Activated CD8-positive, alpha-beta memory T cell treated with anti-CD3 and anti-CD28 coated beads, Interleukin-2, amount 50 U/mL, for 24 hours (primary cell): ENCODE data around the gene LANCL3.

Experiments
- DNase-seq: peaks from one replicate; pipeline ENCODE4 v3.0.0-alpha.2; 2020; ENCODE audit errors: extremely low read depth

LANCL3 gene

DNA sequence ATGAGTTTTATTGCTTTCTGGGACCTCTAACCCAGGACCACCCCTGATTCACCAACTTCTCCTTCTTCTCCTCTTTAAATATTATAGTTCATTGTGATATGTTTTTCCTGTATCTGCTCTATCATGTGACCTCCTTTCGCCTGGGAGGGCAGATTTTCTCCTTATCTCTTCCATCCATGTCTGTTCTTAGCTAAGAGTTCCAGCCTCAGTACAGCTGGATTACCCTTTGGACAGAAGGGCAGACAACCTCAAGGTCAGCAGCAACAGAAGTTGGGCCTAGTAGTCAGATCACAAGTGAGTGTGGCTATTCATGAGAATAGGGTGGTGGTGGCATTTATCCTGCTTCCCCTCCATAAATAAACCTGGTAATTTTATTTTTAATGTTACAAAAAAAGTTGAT is 108.4 kb downstream of the LANCL3 start:
- DNase-seq: no peak

DNA sequence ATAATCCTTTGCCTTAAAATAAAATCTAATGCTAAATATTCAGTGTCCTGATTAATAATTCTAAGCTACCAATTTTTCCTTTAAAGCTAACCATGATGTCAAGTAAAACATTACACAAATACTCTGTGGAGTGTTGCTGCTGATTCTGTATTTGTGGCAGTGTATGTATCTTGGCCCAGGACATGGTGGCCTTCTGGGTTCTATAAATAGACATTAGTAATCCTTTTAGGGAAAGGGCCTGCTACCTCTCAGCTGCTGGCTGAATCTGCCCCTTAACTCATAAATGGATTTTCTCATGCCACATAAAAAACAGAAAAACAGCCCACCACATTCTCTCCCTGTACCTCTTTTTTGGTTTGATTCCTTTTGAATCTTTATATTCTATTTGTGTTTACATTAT is 113.0 kb downstream of the LANCL3 start:
- no peak for DNase-seq

DNA sequence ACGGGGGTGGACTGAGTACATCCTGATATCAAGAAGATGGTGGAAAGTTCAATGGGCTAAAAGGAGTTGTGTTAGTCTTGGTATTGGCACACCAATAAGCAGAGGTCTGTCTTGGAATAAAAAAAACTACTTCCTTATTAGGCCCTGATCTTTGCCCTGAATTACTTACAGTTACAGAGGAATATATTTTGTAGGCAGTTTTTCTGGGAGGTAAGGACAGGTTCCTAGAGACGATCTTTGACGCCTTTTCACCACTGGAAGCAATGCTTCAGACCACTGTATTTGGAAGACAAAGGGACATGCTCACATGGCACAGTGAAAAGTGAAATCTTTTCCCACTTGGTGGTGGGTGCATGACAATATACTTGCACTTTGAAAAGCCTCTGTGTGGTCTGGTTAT is 113.5 kb downstream of the LANCL3 start:
- no peak for DNase-seq

DNA sequence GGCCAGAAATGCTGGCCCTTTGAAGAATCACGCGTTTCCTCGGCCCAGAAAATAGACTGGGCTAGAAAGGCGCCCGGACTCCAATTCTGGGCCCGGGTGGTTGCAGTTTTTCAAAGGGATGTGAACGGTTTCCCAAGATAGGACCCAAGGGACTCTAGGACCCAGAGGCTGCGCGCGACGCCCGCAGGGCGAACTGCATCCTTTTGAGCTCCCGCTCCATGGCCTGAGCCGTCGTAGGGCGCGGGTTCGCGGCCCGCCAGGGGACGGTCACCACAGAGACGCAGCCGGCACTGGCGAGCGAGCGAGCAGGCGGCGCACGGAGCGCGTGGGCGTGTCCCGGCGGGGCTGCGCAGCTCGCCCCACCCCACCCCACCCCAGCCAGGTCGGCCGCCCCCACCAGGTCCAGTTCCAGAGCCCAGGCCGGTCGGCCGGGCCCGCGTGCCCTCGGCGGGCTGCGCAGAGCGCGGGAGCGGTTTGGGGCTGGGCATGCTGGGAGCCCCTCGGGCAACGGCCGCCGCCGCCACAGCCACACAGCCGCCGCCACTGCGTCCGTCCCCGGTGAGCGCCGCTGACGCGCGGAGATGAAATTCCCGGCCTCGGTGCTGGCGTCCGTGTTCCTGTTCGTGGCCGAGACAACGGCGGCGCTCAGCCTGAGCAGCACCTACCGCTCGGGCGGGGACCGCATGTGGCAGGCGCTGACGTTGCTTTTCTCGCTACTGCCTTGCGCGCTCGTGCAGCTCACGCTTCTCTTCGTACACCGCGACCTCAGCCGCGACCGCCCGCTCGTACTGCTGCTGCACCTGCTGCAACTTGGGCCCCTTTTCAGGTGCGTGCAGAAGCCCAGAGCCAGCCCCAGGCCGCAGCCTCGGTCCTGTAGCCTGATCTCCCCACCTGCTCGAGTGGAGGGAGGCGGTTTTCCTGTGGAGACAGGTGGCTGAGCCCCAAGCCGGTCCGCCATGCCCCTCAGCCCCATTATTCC is 114.2 kb downstream of the LANCL3 start, which contains the start of gene XK:
Gene XK (plus strand): TSS at position 411 of the 979 bp plus-strand sequence. CDS start 171 bp downstream, at position 582.
- no peak for DNase-seq

DNA sequence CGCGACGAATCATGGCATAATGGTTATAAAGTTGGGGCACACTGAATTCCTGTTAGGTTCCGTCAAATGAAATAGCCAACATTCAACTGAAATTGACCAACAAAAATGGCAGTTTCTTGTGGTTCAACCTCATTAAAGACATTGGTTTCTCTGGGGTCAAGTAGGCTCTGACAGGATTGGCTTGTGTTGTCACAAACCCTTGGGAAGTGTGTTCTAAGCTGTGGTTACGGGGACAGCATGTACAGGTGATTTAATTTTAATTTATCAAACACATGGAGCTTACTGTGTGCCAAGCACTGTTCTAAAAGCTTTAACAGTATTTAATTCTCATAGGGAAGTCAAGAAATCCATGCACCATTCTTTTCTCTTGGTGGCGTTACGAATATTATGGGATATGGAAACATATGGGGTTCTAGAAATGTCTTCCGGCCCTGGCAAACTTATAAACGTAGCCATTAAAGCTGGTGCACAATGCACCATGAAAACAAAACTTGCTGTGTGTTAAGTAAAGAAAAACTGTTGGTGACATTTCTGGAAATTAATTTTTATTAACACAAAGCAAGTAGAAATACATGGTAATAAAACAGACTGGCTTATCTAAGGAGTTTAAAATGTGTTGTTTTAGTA is 115.0 kb downstream of the LANCL3 start:
- no peak for DNase-seq

DNA sequence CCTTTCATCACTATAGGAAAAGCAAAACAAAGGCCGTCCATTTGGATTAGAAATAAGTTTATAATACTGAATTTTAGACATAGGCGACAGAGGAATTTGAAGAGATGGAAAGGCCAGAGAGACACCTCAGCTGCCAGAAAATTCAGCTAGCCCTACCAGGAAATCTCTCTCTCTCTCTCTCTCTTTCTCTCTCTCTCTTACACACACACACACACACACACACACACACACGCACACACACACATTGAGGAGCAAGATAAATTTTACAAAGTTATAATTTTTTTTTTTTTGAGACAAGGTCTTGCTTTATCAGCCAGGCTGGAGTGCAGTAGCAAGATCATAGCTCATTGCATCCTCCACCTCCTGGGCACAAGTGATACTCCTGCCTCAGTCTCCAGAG is 115.5 kb downstream of the LANCL3 start:
- no peak for DNase-seq

DNA sequence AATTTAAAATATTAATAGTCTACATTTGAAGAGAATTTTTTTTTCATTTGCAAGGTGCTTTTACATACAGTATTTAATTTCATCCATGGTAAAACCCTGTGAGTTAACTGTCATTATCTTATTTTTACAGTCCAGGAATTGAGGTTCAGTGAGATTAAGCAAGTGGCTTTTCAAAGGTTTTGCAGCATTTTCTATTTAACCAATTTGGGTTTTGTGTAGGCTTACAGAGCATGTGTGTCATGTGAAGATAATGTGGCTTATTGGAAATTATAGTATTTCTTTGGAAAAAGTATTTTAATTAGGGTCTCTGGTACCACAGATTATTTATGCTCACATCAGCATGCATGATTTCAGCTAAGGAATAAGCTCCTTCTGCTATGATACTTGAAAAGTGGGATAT is 118.7 kb downstream of the LANCL3 start:
- no peak for DNase-seq

DNA sequence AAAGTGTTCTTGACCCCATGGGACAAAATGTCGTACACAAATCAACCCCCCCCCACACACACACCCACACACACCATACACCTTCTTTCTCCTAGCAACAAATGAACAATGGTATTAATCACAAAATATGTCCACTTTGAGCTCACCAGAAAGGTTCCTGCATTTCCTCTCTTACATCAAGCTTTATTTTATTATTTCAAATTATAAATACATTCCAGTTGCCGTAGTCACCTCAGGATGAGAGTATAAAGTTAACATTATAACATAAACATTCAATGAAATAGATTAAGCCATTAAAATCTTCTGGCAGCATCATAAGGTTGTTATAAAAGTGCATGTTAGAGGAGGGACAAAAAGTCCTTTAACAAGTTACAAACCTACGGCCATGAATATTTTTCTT is 121.5 kb downstream of the LANCL3 start:
- DNase-seq: no peak

DNA sequence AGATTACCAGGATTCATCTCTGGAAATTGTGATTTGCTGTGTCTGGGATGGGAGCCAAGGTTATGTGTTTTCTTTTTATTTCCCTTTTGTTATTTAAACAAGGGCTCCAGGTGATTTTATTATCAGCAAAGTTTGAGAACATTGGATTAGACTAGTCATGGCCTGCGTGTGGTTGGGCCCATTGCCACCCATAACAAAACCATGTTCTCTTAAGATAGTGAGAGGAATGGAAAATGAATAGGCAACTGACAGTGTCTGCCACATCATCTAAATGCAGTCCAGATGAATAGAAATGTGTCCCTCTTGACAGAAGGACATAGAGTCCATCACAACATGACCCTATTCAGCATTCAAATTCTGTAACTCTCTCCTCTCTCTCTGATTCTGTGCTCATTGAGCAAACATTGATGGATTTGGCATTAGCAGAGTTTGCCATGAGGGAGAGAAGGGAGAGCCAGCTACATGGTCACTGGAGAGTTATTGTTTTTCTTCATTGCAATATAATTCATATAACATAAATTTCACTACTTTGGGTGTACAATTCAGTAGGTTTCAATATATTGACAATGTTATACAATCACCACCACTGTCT is 125.8 kb downstream of the LANCL3 start:
- no peak for DNase-seq

DNA sequence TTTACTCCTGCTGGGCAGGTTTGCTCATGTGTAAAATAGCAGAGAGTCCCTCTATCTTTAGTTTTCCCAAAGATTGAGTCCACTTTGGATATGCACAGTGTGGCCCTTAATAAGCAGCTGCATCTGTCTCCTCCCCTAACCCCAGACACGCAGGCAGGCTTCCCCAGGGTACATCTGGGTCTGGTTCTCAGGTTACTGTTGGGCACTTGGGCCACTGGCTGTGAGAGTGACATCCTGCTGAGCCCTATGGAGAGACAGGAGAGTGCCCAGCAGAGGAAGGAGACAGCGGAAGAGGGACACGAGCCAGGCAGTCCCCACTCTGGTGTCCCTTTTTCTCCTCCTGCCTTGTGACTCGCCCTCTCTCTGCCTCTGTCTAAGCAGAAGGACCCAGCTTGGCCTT is 130.1 kb downstream of the LANCL3 start:
- DNase-seq: no peak

DNA sequence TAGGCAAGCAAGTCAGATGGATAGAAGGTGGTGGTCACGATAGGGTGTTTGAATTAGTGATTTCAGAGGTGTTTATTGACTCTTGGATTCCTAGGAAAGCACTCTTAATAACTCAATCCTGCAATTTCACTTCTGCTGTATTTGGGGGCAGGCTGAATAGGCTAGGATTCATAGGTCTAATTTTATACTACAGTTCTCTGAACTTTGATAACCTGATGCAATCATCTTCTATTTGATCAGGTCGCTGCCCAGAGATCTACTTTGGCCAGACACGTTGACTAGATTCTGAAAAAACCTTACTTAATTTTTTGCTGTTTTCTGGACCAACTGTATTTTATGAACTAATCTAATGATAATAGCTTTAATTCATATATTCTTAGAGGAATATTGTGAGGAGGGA is 140.5 kb downstream of the LANCL3 start:
- no peak for DNase-seq

DNA sequence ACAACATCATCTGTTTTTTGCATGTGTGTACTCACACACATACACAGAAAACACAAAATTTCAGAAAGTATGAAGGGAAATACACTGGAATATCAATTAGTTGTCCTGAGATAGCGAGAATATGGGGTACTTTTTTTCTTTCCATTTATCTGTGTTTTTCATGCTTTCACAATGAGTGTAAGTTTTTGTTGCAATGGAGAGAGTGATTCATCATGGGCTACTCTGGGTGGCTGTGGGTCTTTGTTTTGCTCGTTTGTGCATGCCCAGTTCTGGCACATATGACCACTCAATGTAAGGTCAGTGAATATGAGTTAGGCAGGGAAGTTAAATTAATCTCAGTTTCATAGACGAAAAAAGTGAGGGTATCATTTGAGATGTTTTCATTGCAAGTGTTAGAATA is 141.0 kb downstream of the LANCL3 start:
- DNase-seq: no peak

DNA sequence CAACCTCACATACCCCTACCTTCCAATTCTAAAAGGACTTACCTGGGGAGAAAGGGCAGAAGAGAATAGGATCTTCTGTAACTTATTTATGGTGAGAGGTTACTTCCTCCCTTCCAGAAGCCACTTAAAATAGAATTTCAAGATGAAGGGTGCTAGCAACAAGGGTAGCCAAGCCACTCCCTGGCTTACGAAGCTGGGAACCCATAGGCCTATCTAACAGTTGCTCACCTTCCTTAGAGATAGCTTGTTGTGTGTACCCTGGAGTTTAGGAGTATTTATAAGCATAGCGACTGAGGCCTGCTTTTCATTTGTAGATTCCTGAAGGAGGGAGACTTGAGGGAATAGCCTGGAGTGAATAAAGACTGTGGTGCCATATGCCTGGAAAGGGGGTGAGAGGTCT is 143.0 kb downstream of the LANCL3 start:
- DNase-seq: no peak

DNA sequence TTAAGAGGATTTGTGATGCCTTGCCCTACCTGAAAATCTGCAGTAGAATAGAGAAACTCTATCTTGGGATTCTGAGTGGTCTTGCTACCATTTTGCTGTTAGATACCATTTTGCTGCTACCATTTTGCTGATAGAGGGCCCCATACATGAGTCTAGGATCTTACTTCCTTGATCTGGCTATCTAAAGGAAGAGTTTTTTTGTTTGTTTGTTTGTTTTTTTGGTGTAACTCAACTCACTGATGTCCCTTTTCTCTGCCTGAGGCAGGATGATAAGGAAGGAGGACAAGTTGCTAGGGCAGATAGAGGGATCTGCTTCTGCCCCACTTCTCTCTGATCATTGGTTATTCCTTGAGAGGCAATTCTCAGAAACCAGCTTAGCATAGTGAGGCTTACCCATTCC is 145.1 kb downstream of the LANCL3 start:
- DNase-seq: no peak

DNA sequence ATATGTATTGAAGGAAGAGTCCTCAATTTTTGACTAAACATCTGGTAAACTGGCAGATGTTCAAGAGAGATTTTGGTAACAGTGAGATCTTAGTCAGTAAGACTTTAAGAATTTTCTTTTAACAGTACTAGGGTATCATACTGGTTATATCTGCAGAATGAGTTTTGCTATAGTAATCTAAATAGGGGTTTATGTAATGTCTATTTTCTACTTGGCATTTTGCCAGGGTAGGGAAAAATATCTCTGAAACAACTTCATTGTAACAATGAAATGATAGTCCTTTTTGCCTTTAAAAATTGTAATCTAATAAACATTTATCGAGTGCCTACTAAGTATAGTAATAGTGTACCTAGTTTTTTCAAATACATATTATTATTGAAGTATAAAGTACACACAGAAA is 146.2 kb downstream of the LANCL3 start:
- DNase-seq: no peak

DNA sequence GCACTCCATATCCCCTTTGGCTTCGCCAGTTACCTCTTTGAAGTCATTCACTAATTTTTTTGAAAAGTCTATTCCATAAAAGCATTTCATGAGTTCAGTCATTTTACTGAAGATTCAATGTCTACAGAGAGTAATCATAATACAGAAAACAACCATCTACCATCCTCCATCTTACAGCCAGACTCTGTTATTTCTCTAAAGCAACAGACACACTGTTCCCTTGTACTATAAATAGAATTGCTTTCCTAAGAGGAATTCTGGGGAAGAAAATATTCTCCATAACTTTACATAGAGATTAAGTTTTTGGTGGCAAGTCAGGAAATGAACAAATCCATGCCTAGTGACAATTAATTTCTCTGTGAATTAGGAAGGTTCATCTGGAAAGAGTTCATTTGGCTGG is 151.1 kb downstream of the LANCL3 start:
- no peak for DNase-seq

DNA sequence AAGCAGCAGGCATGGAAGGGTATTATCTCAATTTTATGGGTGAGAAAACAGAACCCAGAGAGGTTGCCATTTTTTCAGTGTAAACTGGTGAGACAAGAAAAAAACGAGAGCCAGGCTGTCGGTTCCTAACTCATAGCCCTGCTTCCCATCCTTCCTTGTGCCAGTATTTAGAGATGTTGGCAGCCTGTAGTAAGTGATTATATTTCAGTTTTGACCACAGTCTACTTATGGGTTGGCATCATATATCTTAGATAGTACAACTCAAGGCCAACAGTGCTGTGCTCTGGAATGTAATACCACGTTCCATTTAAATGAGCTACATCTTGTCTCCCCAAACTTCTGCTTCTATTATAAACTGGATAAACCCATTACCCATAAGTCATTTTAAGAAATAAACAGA is 154.9 kb downstream of the LANCL3 start:
- no peak for DNase-seq
